Ascending aorta (tissue), 2 donors: ENCODE data around the gene KLHL30. TPM values are rescaled to one million over a fixed set of nuclear protein-coding genes. Genes with fewer than 3 reads are reported as not detected.
A peak's percentile ranks its signal among the peaks of the same experiment; 100 is the strongest.

Experiments used
- DNase-seq, 2 donors: peaks; one replicate each; pipeline ENCODE4 v3.0.0-alpha.2; 2019; ENCODE audit warnings: low spot score in 2 of 2
- H3K27ac ChIP-seq, 2 donors: fragments of 200-600 bp; sonication (generic); one replicate each; pipeline ENCODE4 v1.5.1; 2016 to 2017; ENCODE audit warnings: mild to moderate bottlenecking in 1 of 2
- H3K27me3 ChIP-seq: fragments of 200-600 bp; sonication (generic); one replicate; pipeline ENCODE4 v1.5.1; 2017
- H3K36me3 ChIP-seq, 2 donors: fragments of 200-600 bp; sonication (generic); one replicate each; pipeline ENCODE4 v1.5.1; 2016
- H3K4me1 ChIP-seq, 2 donors: fragments of 200-600 bp; sonication (generic); one replicate each; pipeline ENCODE4 v1.5.1; 2016 to 2017; ENCODE audit warnings: mild to moderate bottlenecking in 1 of 2
- H3K4me3 ChIP-seq, 2 donors: fragments of 200-600 bp; sonication (generic); one replicate each; pipeline ENCODE4 v1.5.1; 2016 to 2017; ENCODE audit warnings: mild to moderate bottlenecking in 1 of 2
- H3K9me3 ChIP-seq, 2 donors: fragments of 200-600 bp; sonication (generic); one replicate each; pipeline ENCODE4 v1.5.1; 2016
- CTCF ChIP-seq, 3 experiments: fragments of 200-600 bp in 2 of 3; fragments of 450-650 bp in 1 of 3; sonication (generic) in 2 of 3; IDR thresholded peaks; one replicate each; pipeline ENCODE4 v1.5.1; 2016 to 2019; ENCODE audit warnings: antibody characterized with exemption in 3 of 3, mild to moderate bottlenecking in 1 of 3, moderate library complexity in 1 of 3
- intact Hi-C: fragments of 100-400 bp; cut with DNase I; formaldehyde crosslinking; loops from one replicate; pipeline ENCODE4 v1.15.1; 2023
- total RNA-seq: library from RNA; depleted of rRNA; stranded (reverse); fragments of >200 nt; gene quantifications from one replicate; pipeline ENCODE4 v1.1.0, GENCODE V29; 2016

The KLHL30 gene
- total RNA-seq, 1 donor from 2014 or later = 28.2 TPM

- no peak overlapping the region for H3K4me3 ChIP-seq
- no peaks in the 10 kb centered on the region for H3K4me1 ChIP-seq
- TF ChIP-seq CTCF (IDR thresholded peaks at IDR 0.05) = no peak
- no peaks in the 10 kb centered on the region for H3K27me3 ChIP-seq
- no peak overlapping the region for H3K27ac ChIP-seq
- intact Hi-C loops = no loop called here
- H3K9me3 ChIP-seq = no peaks in the 10 kb centered on the region
- peak in 1 of 2 donors; percentile 53 for DNase-seq
- no peaks in the 10 kb centered on the region for H3K36me3 ChIP-seq
Observed at GRCh38 chr2:238100821-238101771, 37.4 kb upstream of the KLHL30 start.

DNA sequence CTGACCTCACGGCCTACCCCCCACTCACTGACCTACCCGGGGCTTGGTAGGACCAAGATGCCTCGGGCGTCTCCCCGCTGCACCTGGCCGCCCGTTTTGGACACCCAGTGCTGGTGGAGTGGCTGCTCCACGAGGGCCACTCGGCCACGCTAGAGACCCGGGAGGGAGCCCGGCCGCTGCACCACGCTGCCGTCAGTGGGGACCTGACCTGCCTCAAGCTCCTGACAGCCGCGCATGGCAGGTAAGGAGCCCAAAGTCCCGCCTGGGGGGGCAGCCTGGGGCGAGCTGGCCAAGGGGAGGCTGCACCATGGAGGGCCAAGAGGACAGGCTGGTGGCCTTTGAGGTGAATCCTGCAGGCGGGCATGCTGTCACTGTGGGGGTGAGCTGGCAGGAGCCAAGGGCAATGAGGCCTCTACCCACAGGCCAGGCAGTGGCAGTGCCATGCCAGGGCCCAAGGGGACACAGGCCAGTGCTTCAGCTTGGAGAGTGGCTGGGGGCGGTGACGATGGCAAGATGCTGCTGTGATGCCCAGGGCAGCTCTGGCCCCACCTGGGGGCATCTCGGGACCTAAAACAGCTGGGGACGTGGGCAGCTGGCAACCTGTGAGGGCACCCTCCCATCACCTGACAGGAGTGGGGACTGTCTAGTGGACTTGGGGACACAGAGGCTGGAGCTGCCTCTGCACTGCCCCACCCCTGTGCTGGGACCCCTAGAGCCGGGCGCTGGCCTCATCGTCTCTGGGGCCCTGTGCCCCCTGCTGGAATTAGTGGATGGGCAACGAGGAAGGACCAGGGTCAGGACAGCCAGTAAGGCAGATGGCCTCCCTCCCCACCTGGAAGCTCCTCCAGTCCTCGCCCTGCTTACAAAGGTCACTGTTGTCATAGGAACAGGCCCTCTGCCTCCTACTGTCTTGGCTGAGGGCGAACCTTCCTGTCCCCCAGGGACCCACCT is 36.3 kb upstream of the KLHL30 start:
- Histone ChIP-seq H3K27ac (no peak overlapping the region), H3K27me3 (no peaks in the 10 kb centered on the region), H3K36me3 (no peaks in the 10 kb centered on the region), H3K4me3 (no peak overlapping the region), H3K9me3 (no peaks in the 10 kb centered on the region), H3K4me1 (no peaks in the 10 kb centered on the region)
- DNase-seq = peak in 1 of 2 donors; percentile 59
- no peak for TF ChIP-seq CTCF (IDR thresholded peaks at IDR 0.05)
- intact Hi-C loops = no loop called here

DNA sequence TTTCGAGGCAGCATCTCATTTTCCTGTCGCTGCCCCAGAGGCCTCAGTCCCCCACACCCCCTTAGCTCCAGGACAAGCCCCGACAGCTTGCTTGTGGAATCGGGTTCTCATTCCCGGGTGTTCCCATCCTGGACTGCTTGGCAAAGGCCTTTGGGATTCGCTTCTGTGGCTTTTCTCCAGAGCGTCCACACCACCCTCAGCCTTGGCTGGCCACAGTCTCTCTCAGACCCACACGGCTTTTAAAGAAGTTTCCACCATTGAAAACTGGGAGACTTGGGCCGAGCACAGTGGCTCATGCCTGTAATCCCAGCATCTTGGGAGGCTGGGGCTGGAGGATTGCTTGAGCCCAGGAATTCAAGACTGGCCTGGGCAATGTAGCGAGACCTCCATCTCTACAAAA is 35.6 kb upstream of the KLHL30 start:
- H3K9me3 ChIP-seq = no peaks in the 10 kb centered on the region
- TF ChIP-seq CTCF (IDR thresholded peaks at IDR 0.05) = no peak
- no peaks in the 10 kb centered on the region for H3K36me3 ChIP-seq
- DNase-seq = peak in 1 of 2 donors; percentile 47
- H3K27ac ChIP-seq = no peak overlapping the region
- no peaks in the 10 kb centered on the region for H3K27me3 ChIP-seq
- intact Hi-C loops = no loop called here
- H3K4me3 ChIP-seq = no peak overlapping the region
- H3K4me1 ChIP-seq = no peaks in the 10 kb centered on the region

GRCh38 chr2:238103465-238104225 is 34.8 kb upstream of the KLHL30 start:
- no peak overlapping the region for H3K4me3 ChIP-seq
- H3K4me1 ChIP-seq = no peaks in the 10 kb centered on the region
- intact Hi-C loops = no loop called here
- no peaks in the 10 kb centered on the region for H3K27me3 ChIP-seq
- peak in 1 of 2 donors; percentile 56 for DNase-seq
- H3K27ac ChIP-seq = no peak overlapping the region
- H3K36me3 ChIP-seq = no peaks in the 10 kb centered on the region
- no peaks in the 10 kb centered on the region for H3K9me3 ChIP-seq
- no peak for TF ChIP-seq CTCF (IDR thresholded peaks at IDR 0.05)

- DNase-seq = peak in 1 of 2 donors; percentile 55
- no peaks in the 10 kb centered on the region for H3K27me3 ChIP-seq
- TF ChIP-seq CTCF (IDR thresholded peaks at IDR 0.05) = no peak
- intact Hi-C loops = no loop called here
- H3K4me1 ChIP-seq = peaks cover 0 to 2% of the 10 kb centered on the region in 2 donors
- no peak overlapping the region for H3K27ac ChIP-seq
- H3K4me3 ChIP-seq = no peak overlapping the region
- H3K9me3 ChIP-seq = no peaks in the 10 kb centered on the region
- no peaks in the 10 kb centered on the region for H3K36me3 ChIP-seq
Observed at GRCh38 chr2:238104226-238104690, 34.2 kb upstream of the KLHL30 start.
